Loucy (cell line): ENCODE data around the gene AMN.

Source experiments
- H2AFZ ChIP-seq: fragments of 200-600 bp; sonication (generic); 2 replicates; pipeline ENCODE4 v1.6.0; 2016; ENCODE audit warnings: antibody characterized with exemption, mild to moderate bottlenecking, low read length, moderate library complexity
- H3F3A ChIP-seq: fragments of 200-600 bp; 2 replicates; pipeline ENCODE4 v1.6.0; 2016; ENCODE audit warnings: antibody characterized with exemption, low read depth, mild to moderate bottlenecking
- H3K27me3 ChIP-seq: fragments of 200-600 bp; sonication (generic); 2 replicates; pipeline ENCODE4 v1.6.1; 2014; ENCODE audit warnings: low read length, mild to moderate bottlenecking; ENCODE audit not compliant: insufficient read depth, poor library complexity, severe bottlenecking
- H3K36me3 ChIP-seq: fragments of 200-600 bp; sonication (generic); 2 replicates; pipeline ENCODE4 v1.6.1; 2016; ENCODE audit warnings: low read length; ENCODE audit not compliant: insufficient read depth
- H3K4me1 ChIP-seq: fragments of 200-600 bp; sonication (generic); 2 replicates; pipeline ENCODE4 v1.5.1; 2014; ENCODE audit warnings: low read length, mild to moderate bottlenecking; ENCODE audit not compliant: insufficient read depth, poor library complexity, severe bottlenecking
- H3K4me2 ChIP-seq: fragments of 200-600 bp; sonication (generic); 2 replicates; pipeline ENCODE4 v1.6.0; 2014; ENCODE audit warnings: antibody characterized with exemption, low read length, low read depth, mild to moderate bottlenecking; ENCODE audit not compliant: poor library complexity, severe bottlenecking
- H3K4me3 ChIP-seq: fragments of 200-600 bp; sonication (generic); 2 replicates; pipeline ENCODE4 v1.5.1; 2014; ENCODE audit warnings: low read length, mild to moderate bottlenecking, mixed read lengths; ENCODE audit not compliant: poor library complexity, severe bottlenecking
- H3K79me2 ChIP-seq: fragments of 200-600 bp; sonication (generic); 2 replicates; pipeline ENCODE4 v1.6.1; 2014; ENCODE audit warnings: low read length; ENCODE audit not compliant: insufficient read depth
- H3K9ac ChIP-seq: fragments of 200-600 bp; sonication (generic); 2 replicates; pipeline ENCODE4 v1.6.0; 2014; ENCODE audit warnings: mild to moderate bottlenecking, low read depth, low read length, moderate library complexity; ENCODE audit not compliant: poor library complexity, severe bottlenecking
- H3K9me2 ChIP-seq: fragments of 200-600 bp; sonication (generic); replicated peaks from 2 replicates; pipeline ENCODE4 v1.6.1; 2016; ENCODE audit warnings: low read depth, low read length, mixed read lengths
- H3K9me3 ChIP-seq: fragments of 200-600 bp; sonication (generic); 2 replicates; pipeline ENCODE4 v1.6.1; 2014; ENCODE audit warnings: mild to moderate bottlenecking, antibody characterized with exemption, low read length, low read depth; ENCODE audit not compliant: insufficient read depth
- H4K20me1 ChIP-seq: fragments of 200-600 bp; sonication (generic); 2 replicates; pipeline ENCODE4 v1.6.0; 2014; ENCODE audit warnings: antibody characterized with exemption, low read length, mild to moderate bottlenecking; ENCODE audit not compliant: insufficient read depth, poor library complexity, severe bottlenecking
- EZH2phosphoT487 ChIP-seq: fragments of 200-600 bp; IDR thresholded peaks from 2 replicates; pipeline ENCODE4 v1.6.1; 2018; ENCODE audit warnings: antibody characterized with exemption, mild to moderate bottlenecking, moderate library complexity, borderline replicate concordance
- TF ChIP-seq, protein P1 (sequence below): fragments of 200-600 bp; sonication (generic); conservative IDR thresholded peaks from 2 replicates; pipeline ENCODE4 v1.5.1; 2014; ENCODE audit warnings: mild to moderate bottlenecking, antibody characterized with exemption, low read length

Gene AMN

DNA sequence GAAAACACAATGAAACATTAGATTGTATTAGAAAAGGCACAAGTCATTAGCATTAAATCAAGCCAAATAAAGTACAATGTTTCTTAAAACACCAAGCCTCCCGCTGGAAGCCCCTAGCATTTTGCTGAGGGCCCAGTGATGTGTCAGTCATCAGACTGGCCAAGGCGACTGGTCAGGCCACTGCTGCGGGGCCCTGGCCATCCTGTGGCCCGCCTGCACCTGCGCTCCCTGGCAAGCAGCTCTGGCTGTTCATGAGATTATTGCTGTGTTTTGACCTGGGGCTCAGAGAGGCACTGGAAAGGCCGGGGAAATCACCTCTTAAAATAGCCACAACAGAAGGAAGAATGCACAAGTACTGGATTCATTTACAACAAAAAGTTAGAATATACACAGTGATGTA, 24.2 kb upstream of the AMN start:
- no peaks in the 10 kb centered on the region; the same call in 1 of the 2 replicates for H3K36me3 ChIP-seq
- no peak overlapping the region for H3K4me3 ChIP-seq
- no peaks in the 10 kb centered on the region for H3K27me3 ChIP-seq
- H3K9ac ChIP-seq: no peak overlapping the region
- H3K9me2 ChIP-seq: no peaks in the 10 kb centered on the region
- no peak overlapping the region for H3K4me2 ChIP-seq
- H4K20me1 ChIP-seq: no peaks in the 10 kb centered on the region
- H3F3A ChIP-seq: no peaks in the 10 kb centered on the region
- H3K79me2 ChIP-seq: no peaks in the 10 kb centered on the region
- TF ChIP-seq, protein P1, sequence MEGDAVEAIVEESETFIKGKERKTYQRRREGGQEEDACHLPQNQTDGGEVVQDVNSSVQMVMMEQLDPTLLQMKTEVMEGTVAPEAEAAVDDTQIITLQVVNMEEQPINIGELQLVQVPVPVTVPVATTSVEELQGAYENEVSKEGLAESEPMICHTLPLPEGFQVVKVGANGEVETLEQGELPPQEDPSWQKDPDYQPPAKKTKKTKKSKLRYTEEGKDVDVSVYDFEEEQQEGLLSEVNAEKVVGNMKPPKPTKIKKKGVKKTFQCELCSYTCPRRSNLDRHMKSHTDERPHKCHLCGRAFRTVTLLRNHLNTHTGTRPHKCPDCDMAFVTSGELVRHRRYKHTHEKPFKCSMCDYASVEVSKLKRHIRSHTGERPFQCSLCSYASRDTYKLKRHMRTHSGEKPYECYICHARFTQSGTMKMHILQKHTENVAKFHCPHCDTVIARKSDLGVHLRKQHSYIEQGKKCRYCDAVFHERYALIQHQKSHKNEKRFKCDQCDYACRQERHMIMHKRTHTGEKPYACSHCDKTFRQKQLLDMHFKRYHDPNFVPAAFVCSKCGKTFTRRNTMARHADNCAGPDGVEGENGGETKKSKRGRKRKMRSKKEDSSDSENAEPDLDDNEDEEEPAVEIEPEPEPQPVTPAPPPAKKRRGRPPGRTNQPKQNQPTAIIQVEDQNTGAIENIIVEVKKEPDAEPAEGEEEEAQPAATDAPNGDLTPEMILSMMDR: no peak
- TF ChIP-seq EZH2phosphoT487: no peak
- no peak overlapping the region for H2AFZ ChIP-seq
- no peaks in the 10 kb centered on the region for H3K4me1 ChIP-seq
- H3K9me3 ChIP-seq: no peaks in the 10 kb centered on the region

DNA sequence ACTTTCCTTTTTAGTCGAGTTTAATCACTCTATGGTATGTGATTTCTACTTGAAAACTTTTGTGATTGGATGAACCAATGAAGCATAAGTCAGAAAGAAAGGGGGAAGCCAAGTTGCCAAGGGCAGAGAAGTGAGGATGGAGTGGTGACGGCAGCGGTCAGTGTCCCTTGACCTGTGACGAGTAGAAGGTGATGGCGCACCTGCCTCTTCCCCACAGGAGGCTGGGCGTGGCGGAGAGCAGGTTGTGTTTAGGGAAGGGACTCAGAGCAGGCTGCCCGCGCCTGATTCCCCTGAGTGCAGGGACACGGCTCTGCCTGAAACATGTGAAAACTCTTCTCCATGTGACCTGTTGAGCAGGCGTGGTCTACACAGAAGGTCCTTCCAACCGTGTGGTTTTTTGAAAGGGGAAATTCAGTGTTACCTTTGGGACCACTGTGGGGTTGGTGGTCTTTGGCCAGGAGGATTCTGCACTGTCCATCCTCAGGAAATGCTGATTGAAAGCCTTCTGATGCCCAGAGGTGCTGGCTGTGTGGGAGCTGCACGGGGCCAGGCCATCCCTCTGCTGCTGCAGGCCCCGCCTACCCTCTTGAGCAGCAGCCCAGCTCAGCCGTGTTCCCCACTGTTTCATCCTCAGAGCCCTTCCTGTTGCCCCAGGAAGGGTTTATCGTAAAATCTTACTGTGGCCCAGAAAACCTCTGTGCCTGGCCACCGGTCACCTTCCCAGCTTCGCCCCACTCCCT, 23.5 kb upstream of the AMN start:
- Histone ChIP-seq H3K27me3 (no peaks in the 10 kb centered on the region), H4K20me1 (no peaks in the 10 kb centered on the region), H3K4me1 (no peaks in the 10 kb centered on the region), H3F3A (no peaks in the 10 kb centered on the region), H3K9me3 (no peaks in the 10 kb centered on the region), H3K4me2 (no peak overlapping the region), H3K79me2 (no peaks in the 10 kb centered on the region), H3K36me3 (no peaks in the 10 kb centered on the region; the same call in 1 of the 2 replicates), H3K9me2 (no peaks in the 10 kb centered on the region), H2AFZ (no peak overlapping the region), H3K4me3 (no peak overlapping the region), H3K9ac (no peak overlapping the region)
- TF ChIP-seq, protein P1: no peak
- TF ChIP-seq EZH2phosphoT487: no peak

- Histone ChIP-seq H3K36me3 (no peaks in the 10 kb centered on the region; the same call in 1 of the 2 replicates), H3K9ac (no peak overlapping the region), H3K27me3 (no peaks in the 10 kb centered on the region), H3K4me2 (no peak overlapping the region), H3K9me2 (no peaks in the 10 kb centered on the region), H4K20me1 (no peaks in the 10 kb centered on the region), H3K9me3 (no peaks in the 10 kb centered on the region), H3K4me1 (no peaks in the 10 kb centered on the region), H3K79me2 (no peaks in the 10 kb centered on the region), H3K4me3 (no peak overlapping the region), H2AFZ (no peak overlapping the region), H3F3A (no peaks in the 10 kb centered on the region)
- TF ChIP-seq, protein P1: no peak
- no peak for TF ChIP-seq EZH2phosphoT487
Observed at GRCh38 chr14:102899516-102899900, 23.0 kb upstream of the AMN start.
